Fibroblast of the aortic adventitia (primary cell): ENCODE measurements around the gene MEOX1. TPM values are rescaled to one million over a fixed set of nuclear protein-coding genes. Genes with fewer than 3 reads are reported as not detected.
"Not testable (repeated sequence)": the region's sequence is repeated elsewhere in the genome, so short reads cannot be mapped to it uniquely, and the experiment has no call there.

Experiments
- DNase-seq: peaks from one replicate; pipeline ENCODE4 v3.0.0-alpha.2; 2010; ENCODE audit warnings: low read depth
- H3K4me3 ChIP-seq: 2 replicates; pipeline ENCODE4 v1.5.1; 2011; ENCODE audit warnings: low read depth, mild to moderate bottlenecking, control low read depth, low read length, moderate library complexity
- CTCF ChIP-seq: IDR thresholded peaks from 2 replicates; pipeline ENCODE4 v1.5.1; 2011; ENCODE audit warnings: mild to moderate bottlenecking, low read length, control low read depth, inconsistent platforms; ENCODE audit not compliant: insufficient read depth
- total RNA-seq: library from RNA; depleted of rRNA; stranded (reverse); fragments of >200 nt; gene quantifications from 2 replicates; pipeline ENCODE4 v1.2.3, GENCODE V29; 2012; ENCODE audit warnings: low replicate concordance

The MEOX1 gene
- total RNA-seq, 1 donor = not detected

- DNase-seq = no peak
- H3K4me3 ChIP-seq = no peak overlapping the region
- no peak for TF ChIP-seq CTCF
Measured at GRCh38 chr17:43609613-43610385, 51.9 kb downstream of the MEOX1 start.

- TF ChIP-seq CTCF = no peak
- H3K4me3 ChIP-seq = no peak overlapping the region
- peak; percentile 16 for DNase-seq
Measured at GRCh38 chr17:43608313-43608712, 53.4 kb downstream of the MEOX1 start.

GRCh38 chr17:43604549-43604948 is 57.2 kb downstream of the MEOX1 start:
- DNase-seq = no peak
- H3K4me3 ChIP-seq = no peak overlapping the region
- TF ChIP-seq CTCF = no peak

GRCh38 chr17:43603321-43603720 is 58.4 kb downstream of the MEOX1 start:
- no peak overlapping the region for H3K4me3 ChIP-seq
- TF ChIP-seq CTCF = no peak
- no peak for DNase-seq

- not testable (repeated sequence) for DNase-seq, H3K4me3 ChIP-seq
Measured at GRCh38 chr17:43602556-43602955, 59.2 kb downstream of the MEOX1 start.

- no peak overlapping the region for H3K4me3 ChIP-seq
- no peak for TF ChIP-seq CTCF
- DNase-seq = peak; percentile 51
Measured at GRCh38 chr17:43601280-43602039, 60.3 kb downstream of the MEOX1 start.

- no peak overlapping the region for H3K4me3 ChIP-seq
- no peak for TF ChIP-seq CTCF
- peak; percentile 89 for DNase-seq
Measured at GRCh38 chr17:43599835-43600234, 61.9 kb downstream of the MEOX1 start.
